VCaP (cell line): Measurements from ENCODE around the gene ACSM6.
"Not testable (repeated sequence)": the region's sequence is repeated elsewhere in the genome, so short reads cannot be mapped to it uniquely, and the experiment has no call there.

Experiments used
- H3K27ac ChIP-seq: fragments of 450-650 bp; 2 replicates; pipeline ENCODE4 v1.5.1; 2017
- CTCF ChIP-seq: fragments of 450-650 bp; conservative IDR thresholded peaks from 2 replicates; pipeline ENCODE4 v1.5.1; 2017; ENCODE audit warnings: mild to moderate bottlenecking, moderate library complexity

Gene ACSM6

GRCh38 chr10:95233377-95234034 lies 39.5 kb downstream of the ACSM6 start:
- TF ChIP-seq CTCF = no peak
- H3K27ac ChIP-seq = no peak overlapping the region

- H3K27ac ChIP-seq = no peak overlapping the region
- no peak for TF ChIP-seq CTCF
These were observed 40.9 kb downstream of the ACSM6 start for GRCh38 chr10:95234951-95235350.

GRCh38 chr10:95235676-95236067 lies 41.6 kb downstream of the ACSM6 start:
- no peak for TF ChIP-seq CTCF
- no peak overlapping the region for H3K27ac ChIP-seq

- TF ChIP-seq CTCF = no peak
- H3K27ac ChIP-seq = no peak overlapping the region
These were observed 42.2 kb downstream of the ACSM6 start for GRCh38 chr10:95236068-95236903.

- no peak for TF ChIP-seq CTCF
- H3K27ac ChIP-seq = no peak overlapping the region
These were observed 43.5 kb downstream of the ACSM6 start for GRCh38 chr10:95237376-95238170.

- not testable (repeated sequence) for H3K27ac ChIP-seq
These were observed 46.1 kb downstream of the ACSM6 start for GRCh38 chr10:95240096-95240495.

- H3K27ac ChIP-seq = no peak overlapping the region
- TF ChIP-seq CTCF = no peak
These were observed 46.8 kb downstream of the ACSM6 start for GRCh38 chr10:95240811-95241210.
